Ascending aorta (tissue), 2 donors: Measurements from ENCODE around the gene LYSMD3. TPM values are rescaled to one million over a fixed set of nuclear protein-coding genes. Genes with fewer than 3 reads are reported as not detected.

Experiments used
- DNase-seq, 2 donors: peaks; one replicate each; pipeline ENCODE4 v3.0.0-alpha.2; 2019; ENCODE audit warnings: low spot score in 2 of 2
- H3K27ac ChIP-seq, 2 donors: fragments of 200-600 bp; sonication (generic); one replicate each; pipeline ENCODE4 v1.5.1; 2016 to 2017; ENCODE audit warnings: mild to moderate bottlenecking in 1 of 2
- H3K27me3 ChIP-seq: fragments of 200-600 bp; sonication (generic); one replicate; pipeline ENCODE4 v1.5.1; 2017
- H3K36me3 ChIP-seq, 2 donors: fragments of 200-600 bp; sonication (generic); one replicate each; pipeline ENCODE4 v1.5.1; 2016
- H3K4me1 ChIP-seq, 2 donors: fragments of 200-600 bp; sonication (generic); one replicate each; pipeline ENCODE4 v1.5.1; 2016 to 2017; ENCODE audit warnings: mild to moderate bottlenecking in 1 of 2
- H3K4me3 ChIP-seq, 2 donors: fragments of 200-600 bp; sonication (generic); one replicate each; pipeline ENCODE4 v1.5.1; 2016 to 2017; ENCODE audit warnings: mild to moderate bottlenecking in 1 of 2
- H3K9me3 ChIP-seq, 2 donors: fragments of 200-600 bp; sonication (generic); one replicate each; pipeline ENCODE4 v1.5.1; 2016
- intact Hi-C: fragments of 100-400 bp; cut with DNase I; formaldehyde crosslinking; loops from one replicate; pipeline ENCODE4 v1.15.1; 2023
- total RNA-seq: library from RNA; depleted of rRNA; stranded (reverse); fragments of >200 nt; gene quantifications from one replicate; pipeline ENCODE4 v1.1.0, GENCODE V29; 2016
- TF ChIP-seq, protein P1 (sequence below), 3 experiments: fragments of 200-600 bp in 2 of 3; fragments of 450-650 bp in 1 of 3; sonication (generic) in 2 of 3; IDR thresholded peaks; one replicate each; pipeline ENCODE4 v1.5.1; 2016 to 2019; ENCODE audit warnings: antibody characterized with exemption in 3 of 3, mild to moderate bottlenecking in 1 of 3, moderate library complexity in 1 of 3

LYSMD3 gene
- total RNA-seq, 1 donor from 2014 or later = 4.0 TPM

DNA sequence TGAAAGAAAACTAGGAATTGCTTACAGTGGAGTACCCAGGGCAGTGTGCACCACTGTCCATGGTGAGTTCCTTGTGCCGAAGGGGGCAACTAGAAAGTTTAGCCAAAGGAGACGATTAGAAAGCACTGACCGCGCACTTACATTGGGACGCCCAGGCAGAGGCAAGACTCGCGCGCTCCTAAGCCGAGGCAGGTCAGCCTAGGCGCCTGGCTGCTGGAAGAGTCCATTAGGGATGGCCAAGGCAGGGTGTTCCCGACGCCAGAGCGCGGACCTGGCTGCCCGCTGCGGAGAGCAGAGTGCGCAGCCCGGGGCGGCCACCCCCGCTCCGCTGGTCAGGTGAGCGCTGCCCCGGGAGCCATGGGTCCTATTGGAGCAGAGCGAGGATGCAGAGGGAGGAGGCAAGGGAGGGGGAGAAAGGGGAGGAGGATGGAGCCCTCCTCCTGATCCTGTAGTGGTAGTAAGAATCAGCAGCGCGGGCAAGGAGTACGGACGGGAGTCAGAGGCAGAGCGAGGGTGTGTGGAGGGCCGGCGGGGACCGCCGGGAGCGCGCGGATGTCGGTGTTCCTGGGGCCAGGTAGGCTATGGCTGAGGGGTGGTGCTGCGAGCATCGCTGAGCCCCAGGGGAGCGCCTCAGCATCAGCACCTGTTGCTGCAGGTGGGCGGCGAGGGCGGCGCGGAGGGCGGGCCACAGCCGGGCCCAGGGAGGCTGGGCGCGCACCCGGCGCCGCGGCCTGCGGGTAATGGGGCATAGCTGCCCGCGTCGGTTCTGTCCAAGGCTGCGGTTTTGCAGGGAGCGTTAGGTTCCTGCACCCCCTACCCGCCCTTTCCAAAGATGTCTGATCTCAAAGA is 29.2 kb upstream of the LYSMD3 start, which contains the start of gene ADGRV1:
Gene ADGRV1 (plus strand): TSS at position 454 of the 849 bp plus-strand sequence. CDS start 99 bp downstream, at position 553.
- TF ChIP-seq, protein P1, sequence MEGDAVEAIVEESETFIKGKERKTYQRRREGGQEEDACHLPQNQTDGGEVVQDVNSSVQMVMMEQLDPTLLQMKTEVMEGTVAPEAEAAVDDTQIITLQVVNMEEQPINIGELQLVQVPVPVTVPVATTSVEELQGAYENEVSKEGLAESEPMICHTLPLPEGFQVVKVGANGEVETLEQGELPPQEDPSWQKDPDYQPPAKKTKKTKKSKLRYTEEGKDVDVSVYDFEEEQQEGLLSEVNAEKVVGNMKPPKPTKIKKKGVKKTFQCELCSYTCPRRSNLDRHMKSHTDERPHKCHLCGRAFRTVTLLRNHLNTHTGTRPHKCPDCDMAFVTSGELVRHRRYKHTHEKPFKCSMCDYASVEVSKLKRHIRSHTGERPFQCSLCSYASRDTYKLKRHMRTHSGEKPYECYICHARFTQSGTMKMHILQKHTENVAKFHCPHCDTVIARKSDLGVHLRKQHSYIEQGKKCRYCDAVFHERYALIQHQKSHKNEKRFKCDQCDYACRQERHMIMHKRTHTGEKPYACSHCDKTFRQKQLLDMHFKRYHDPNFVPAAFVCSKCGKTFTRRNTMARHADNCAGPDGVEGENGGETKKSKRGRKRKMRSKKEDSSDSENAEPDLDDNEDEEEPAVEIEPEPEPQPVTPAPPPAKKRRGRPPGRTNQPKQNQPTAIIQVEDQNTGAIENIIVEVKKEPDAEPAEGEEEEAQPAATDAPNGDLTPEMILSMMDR (IDR thresholded peaks at IDR 0.05) = no peak
- Histone ChIP-seq H3K36me3 (no peaks in the 10 kb centered on the region), H3K4me1 (peaks cover 0 to 8% of the 10 kb centered on the region in 2 donors), H3K4me3 (peak within 1 kb of the TSS; percentile 35 to 45), H3K27ac (no peak within 1 kb of the TSS), H3K27me3 (no peaks in the 10 kb centered on the region), H3K9me3 (no peaks in the 10 kb centered on the region)
- intact Hi-C loops = no loop called here
- no peak for DNase-seq

GRCh38 chr5:90557871-90558270 is 28.5 kb upstream of the LYSMD3 start:
- Histone ChIP-seq H3K9me3 (no peaks in the 10 kb centered on the region), H3K4me1 (peaks cover 0 to 8% of the 10 kb centered on the region in 2 donors), H3K36me3 (no peaks in the 10 kb centered on the region), H3K4me3 (peak overlapping the region in 1 of 2 donors; percentile 35), H3K27ac (no peak overlapping the region), H3K27me3 (no peaks in the 10 kb centered on the region)
- DNase-seq = no peak
- intact Hi-C loops = no loop called here
- TF ChIP-seq, protein P1 (IDR thresholded peaks at IDR 0.05) = no peak

GRCh38 chr5:90557391-90557790 is 28.0 kb upstream of the LYSMD3 start:
- TF ChIP-seq, protein P1 (IDR thresholded peaks at IDR 0.05) = no peak
- H3K4me3 ChIP-seq = no peak overlapping the region
- H3K27ac ChIP-seq = no peak overlapping the region
- peaks cover 0 to 8% of the 10 kb centered on the region in 2 donors for H3K4me1 ChIP-seq
- H3K9me3 ChIP-seq = no peaks in the 10 kb centered on the region
- H3K36me3 ChIP-seq = no peaks in the 10 kb centered on the region
- intact Hi-C loops = no loop called here
- DNase-seq = no peak
- H3K27me3 ChIP-seq = no peaks in the 10 kb centered on the region

DNA sequence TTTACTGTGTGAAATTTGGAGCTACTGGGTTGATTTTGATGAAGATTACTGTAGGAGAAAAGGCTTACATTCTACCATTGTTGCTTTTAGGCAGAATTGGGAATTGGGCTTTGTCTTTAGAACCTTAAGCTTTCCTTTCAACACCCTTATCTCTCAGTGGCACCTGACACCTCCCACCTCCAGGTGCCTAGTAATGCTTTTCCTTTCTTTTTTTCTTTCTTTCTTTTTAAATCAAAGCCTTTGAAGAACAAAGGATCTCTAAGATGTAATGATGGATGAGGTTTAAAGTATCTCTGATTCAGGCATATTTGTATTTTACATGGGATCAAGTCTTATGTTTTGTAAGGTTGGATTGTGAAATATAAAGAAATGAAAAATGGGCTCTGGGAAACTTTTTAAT is 26.3 kb upstream of the LYSMD3 start:
- intact Hi-C loops = no loop called here
- TF ChIP-seq, protein P1 (IDR thresholded peaks at IDR 0.05) = no peak
- H3K4me1 ChIP-seq = peaks cover 0 to 8% of the 10 kb centered on the region in 2 donors
- no peak for DNase-seq
- no peak overlapping the region for H3K4me3 ChIP-seq
- H3K27ac ChIP-seq = no peak overlapping the region
- H3K9me3 ChIP-seq = no peaks in the 10 kb centered on the region
- no peaks in the 10 kb centered on the region for H3K27me3 ChIP-seq
- no peaks in the 10 kb centered on the region for H3K36me3 ChIP-seq

DNA sequence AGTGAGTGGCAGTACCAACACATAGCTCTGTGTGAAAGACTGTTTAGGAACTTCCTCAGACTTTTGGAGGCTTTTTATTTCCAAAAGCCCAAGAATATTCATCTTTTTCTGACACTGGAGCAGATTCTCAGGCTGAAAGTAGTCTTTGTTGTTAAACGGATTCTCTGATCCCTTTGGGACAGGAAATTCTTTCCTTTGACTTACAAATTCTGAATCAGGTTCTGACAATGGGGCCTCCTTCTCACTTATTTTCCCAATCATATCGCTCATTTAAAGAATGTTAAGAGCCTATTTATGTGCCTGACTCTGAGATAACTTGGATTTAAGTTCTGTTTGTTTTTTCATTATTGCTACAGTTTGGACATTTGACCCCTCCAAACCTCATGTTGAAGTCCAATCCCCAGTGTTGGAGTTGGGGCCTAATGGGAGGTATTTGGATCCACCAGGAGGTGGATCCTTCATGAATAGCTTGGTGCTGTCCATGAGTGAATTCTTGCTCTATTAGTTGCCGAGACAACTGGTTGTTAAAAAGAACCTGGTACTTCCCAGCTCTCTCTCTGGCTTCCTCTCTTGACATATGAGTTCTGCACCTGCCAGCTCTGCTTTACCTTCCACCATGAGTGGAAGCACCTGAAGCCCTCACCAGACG is 25.1 kb upstream of the LYSMD3 start:
- no peak for DNase-seq
- no peaks in the 10 kb centered on the region for H3K27me3 ChIP-seq
- intact Hi-C loops = no loop called here

More for the DNA sequence above, 25.1 kb upstream of the LYSMD3 start:
- TF ChIP-seq, protein P1 (IDR thresholded peaks at IDR 0.05) = no peak
- H3K9me3 ChIP-seq = no peaks in the 10 kb centered on the region
- no peak overlapping the region for H3K27ac ChIP-seq
- H3K4me1 ChIP-seq = peaks cover 0 to 8% of the 10 kb centered on the region in 2 donors
- no peak overlapping the region for H3K4me3 ChIP-seq
- no peaks in the 10 kb centered on the region for H3K36me3 ChIP-seq
